Activated CD8-positive, alpha-beta memory T cell treated with anti-CD3 and anti-CD28 coated beads, Interleukin-2, amount 10 ng/mL, durations not matched to agents 7 days and 5 days (primary cell): ENCODE results near the gene ARSG. TPM values are rescaled to one million over a fixed set of nuclear protein-coding genes. Genes with fewer than 3 reads are reported as not detected.

Source experiments
- ATAC-seq: fragments of 150-1000 bp; cut with Tn5 transposase; one replicate; pipeline ENCODE4 v1.10.0; 2021; ENCODE audit warnings: moderate library complexity
- CTCF ChIA-PET: fragments of 350-600 bp; sonication (Branson Sonifier 250); formaldehyde crosslinking; loops from one replicate; lab custom pipeline; 2021; ENCODE audit warnings: antibody characterized with exemption; lab: Charles Lee
- DNase-seq: peaks from one replicate; pipeline ENCODE4 v3.0.0-alpha.2; 2020
- H3K27ac Mint-ChIP-seq: one replicate; pipeline ENCODE4 v1.8.0; 2021; ENCODE audit warnings: mild to moderate bottlenecking, mixed read lengths
- H3K27me3 Mint-ChIP-seq: one replicate; pipeline ENCODE4 v1.8.0; 2021; ENCODE audit warnings: mixed read lengths
- H3K36me3 Mint-ChIP-seq: one replicate; pipeline ENCODE4 v1.8.0; 2021; ENCODE audit warnings: mild to moderate bottlenecking, mixed read lengths
- H3K4me1 Mint-ChIP-seq: one replicate; pipeline ENCODE4 v1.8.0; 2021; ENCODE audit warnings: mixed read lengths
- H3K4me3 Mint-ChIP-seq: one replicate; pipeline ENCODE4 v1.8.0; 2021; ENCODE audit warnings: mild to moderate bottlenecking, moderate library complexity, mixed read lengths
- H3K9me3 Mint-ChIP-seq: one replicate; pipeline ENCODE4 v1.8.0; 2022; ENCODE audit warnings: low read depth, mixed read lengths
- total RNA-seq, 2 experiments: library from RNA; stranded (reverse); gene quantifications; one replicate each; pipeline ENCODE4 v1.2.3, GENCODE V29; 2021

The ARSG gene
- total RNA-seq, 2 experiments from 2014 or later, result 12.5 to 24.6 TPM

DNA sequence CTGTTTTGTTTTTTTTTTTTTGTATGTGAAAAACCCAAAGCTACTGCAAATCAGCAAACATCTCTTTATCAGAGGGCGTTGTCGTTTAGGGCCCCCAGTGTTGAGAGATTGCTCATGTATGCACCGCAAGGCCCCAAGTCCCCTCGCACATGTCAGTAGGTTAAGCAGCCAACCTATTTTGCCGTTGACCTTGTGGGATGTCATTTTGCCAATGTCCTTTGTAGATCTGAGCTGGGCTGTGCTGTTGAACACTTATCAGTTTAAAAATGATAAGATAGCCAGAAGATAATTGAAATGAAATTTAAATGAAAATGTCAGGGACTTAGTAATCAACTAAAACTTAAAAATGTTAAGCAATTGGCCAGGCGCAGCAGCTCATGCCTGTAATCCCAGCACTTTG lies 26.2 kb downstream of the ARSG start:
- Mint-ChIP-seq H3K4me1 (peaks cover 52% of the 10 kb centered on the region), H3K36me3 (peaks cover 7% of the 10 kb centered on the region), H3K4me3 (no peak overlapping the region), H3K27me3 (no peaks in the 10 kb centered on the region), H3K27ac (peak overlapping the region; percentile 13), H3K9me3 (no peaks in the 10 kb centered on the region)
- ATAC-seq (no peak), DNase-seq (no peak)
- CTCF ChIA-PET, result interaction anchor here (0.9 to 1.8 kb wide), 4 partner anchors 9 to 37 kb away, joined by 3 to 7 read pairs (median 3); no protein-coding TSS in a partner anchor

DNA sequence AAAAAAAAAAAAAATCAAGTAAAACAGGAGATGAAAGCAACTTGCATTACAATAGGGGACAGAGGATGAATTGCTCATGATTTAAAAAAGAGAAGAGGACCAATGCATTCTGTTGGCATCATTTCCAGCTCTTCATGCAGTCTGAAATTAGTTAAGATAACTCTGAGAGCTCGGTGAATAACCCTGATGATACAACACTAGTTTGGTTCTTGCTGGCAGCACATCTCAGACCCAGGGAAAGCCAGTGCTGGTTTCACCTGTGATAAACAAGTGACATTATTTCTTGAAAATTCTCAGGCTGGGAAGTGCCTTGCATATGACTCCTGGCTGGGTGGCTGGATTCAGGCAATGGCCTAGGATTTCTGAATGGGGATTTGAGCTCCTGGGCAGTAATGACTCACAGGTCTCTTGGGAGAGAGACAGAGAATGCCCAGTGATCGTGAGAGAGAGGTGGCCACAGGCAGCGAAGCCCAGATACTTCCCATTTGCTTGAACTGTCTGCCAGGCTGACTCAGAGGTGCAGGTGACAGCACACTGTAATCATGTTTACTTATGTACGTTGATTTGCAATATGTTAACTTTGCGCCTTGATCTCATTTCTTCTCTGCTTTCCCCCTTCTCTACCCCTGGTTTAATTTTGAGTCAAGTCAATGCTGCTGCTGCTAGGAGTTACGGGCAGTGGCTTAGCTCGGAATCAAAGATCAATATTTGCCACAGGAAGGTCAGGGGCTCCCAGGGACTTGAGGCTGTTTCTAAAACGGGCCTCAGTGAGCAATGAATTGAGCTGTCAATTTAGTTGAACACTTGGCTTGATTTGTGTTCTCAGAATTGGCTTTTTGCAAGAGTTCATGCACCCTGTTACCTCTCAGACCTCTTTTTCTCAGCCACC lies 27.1 kb downstream of the ARSG start:
- Mint-ChIP-seq H3K36me3 (peaks cover 7% of the 10 kb centered on the region), H3K27me3 (no peaks in the 10 kb centered on the region), H3K4me3 (no peak overlapping the region), H3K4me1 (peaks cover 44% of the 10 kb centered on the region), H3K27ac (no peak overlapping the region), H3K9me3 (no peaks in the 10 kb centered on the region)
- DNase-seq (no peak), ATAC-seq (no peak)
- CTCF ChIA-PET, result interaction anchor here (0.9 to 1.8 kb wide), 4 partner anchors 8 to 38 kb away, joined by 3 to 7 read pairs (median 3); no protein-coding TSS in a partner anchor

DNA sequence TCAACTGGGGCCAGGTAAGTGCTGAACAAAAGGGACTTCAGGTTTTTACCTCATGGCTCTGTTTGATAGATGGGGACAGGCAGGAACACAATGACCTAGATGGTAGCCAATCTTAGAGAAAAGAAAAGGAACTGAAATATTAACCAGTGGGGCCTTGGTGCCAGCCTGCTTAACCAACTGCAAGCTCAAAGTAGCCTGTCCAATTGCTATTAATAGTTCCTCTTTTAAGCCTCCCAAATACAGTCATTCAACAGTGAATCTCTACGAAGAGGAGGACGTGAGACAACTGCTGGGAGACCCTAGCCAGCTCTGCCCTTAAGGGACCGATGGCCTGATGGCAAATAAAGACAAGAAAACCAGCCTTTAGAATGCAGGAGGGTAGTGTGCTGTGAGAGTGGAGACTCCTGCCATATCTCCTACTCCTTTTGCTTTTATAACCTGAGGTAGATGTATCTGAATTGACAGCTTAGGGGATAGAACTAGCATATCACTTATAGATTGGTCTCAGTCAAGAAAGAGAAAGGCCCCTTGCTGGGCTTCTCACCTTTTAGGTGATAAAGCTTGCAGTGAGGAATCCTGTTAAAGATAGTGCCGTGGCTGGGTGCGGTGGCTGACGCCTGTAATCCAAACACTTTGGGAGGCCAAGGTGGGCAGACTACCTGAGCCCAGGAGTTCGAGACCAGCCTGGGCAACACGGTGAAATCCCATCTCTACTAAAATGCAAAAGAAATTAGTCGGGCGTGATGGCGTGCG lies 28.3 kb downstream of the ARSG start:
- Mint-ChIP-seq H3K36me3 (peaks cover 7% of the 10 kb centered on the region), H3K4me3 (no peak overlapping the region), H3K27me3 (no peaks in the 10 kb centered on the region), H3K27ac (no peak overlapping the region), H3K9me3 (no peaks in the 10 kb centered on the region), H3K4me1 (peaks cover 43% of the 10 kb centered on the region)
- no peak for ATAC-seq
- no peak for DNase-seq
- CTCF ChIA-PET, result no interaction called here

DNA sequence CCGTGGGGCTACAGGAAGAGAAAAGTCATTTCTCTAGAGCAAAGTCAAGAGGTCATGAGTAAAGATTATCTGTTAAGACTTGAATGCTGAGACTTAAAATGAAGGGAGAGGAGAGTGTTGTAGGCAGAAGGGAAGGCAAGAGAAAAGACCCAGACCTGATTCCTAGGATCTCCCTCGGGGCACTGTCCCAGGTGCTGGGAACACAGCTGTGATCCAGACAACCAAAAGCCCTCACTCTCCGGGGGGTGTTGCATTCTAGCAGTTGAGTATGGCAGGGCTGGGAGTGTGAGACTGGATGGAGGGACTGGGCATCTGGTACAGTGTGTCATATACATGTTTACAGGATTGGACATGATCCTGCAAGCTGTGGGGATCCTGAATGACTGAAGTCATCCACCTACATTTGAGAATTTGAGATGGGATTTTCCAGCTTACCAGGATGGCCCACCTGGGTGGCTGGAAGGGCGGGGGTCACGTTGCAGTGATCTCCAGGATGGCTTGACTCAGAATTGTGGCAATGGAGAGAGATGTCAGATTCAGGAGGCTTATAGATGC lies 29.1 kb downstream of the ARSG start:
- no peaks in the 10 kb centered on the region for H3K27me3 Mint-ChIP-seq
- ATAC-seq (no peak), DNase-seq (no peak)
- H3K4me3 Mint-ChIP-seq, result no peak overlapping the region
- H3K4me1 Mint-ChIP-seq, result peaks cover 35% of the 10 kb centered on the region
- H3K36me3 Mint-ChIP-seq, result peaks cover 7% of the 10 kb centered on the region
- no peaks in the 10 kb centered on the region for H3K9me3 Mint-ChIP-seq
- H3K27ac Mint-ChIP-seq, result no peak overlapping the region
- CTCF ChIA-PET, result no interaction called here

DNA sequence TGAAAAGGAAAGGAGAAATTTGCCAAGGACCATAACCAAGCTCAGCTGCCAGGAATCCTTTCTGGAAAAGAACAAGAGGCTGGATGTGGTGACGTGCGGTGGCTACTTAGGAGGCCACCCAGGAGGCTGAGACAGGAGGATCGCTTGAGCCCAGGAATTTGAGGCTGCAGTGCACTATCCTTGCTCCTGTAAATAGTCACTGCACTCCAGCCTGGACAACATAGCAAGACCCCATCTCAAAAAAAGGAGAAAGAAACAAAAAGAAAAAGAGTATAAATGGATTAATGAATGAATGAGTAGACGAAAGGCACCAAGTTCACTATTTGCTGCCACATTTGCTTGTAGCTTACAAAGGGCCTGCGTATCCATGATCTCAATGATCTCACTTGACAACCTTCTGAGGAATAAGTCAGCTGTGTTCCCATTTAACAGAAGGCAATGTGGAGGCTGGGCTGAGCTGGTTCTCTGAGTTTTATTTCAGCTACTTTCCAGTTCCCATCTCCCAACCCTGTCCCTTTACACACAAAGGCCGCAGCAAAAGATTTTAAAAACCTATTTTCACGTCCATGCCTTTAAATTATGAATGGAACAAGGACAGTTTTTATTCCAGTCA lies 29.8 kb downstream of the ARSG start:
- Mint-ChIP-seq H3K27ac (no peak overlapping the region), H3K4me3 (no peak overlapping the region), H3K9me3 (no peaks in the 10 kb centered on the region), H3K36me3 (peaks cover 5% of the 10 kb centered on the region), H3K27me3 (no peaks in the 10 kb centered on the region), H3K4me1 (peaks cover 32% of the 10 kb centered on the region)
- CTCF ChIA-PET, result no interaction called here
- DNase-seq (no peak), ATAC-seq (no peak)

DNA sequence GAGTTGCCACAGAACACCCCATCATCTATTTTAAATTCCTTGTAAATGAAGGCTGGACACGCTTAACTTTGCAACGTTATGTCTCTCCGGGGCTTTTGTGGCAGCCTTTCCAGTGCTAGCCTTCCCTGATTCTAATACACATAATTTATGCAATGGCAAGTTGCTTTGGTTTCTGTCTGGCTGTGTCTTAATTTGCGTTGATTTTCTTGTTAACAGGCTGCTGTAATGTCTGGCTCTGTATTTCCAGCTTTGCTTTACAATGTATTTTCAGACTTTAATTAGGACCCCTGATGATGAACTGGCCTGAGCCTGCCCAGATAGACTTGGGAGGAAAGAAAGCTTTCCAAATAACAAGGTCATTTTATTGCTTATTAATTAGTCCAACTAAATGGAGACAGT lies 30.3 kb downstream of the ARSG start:
- CTCF ChIA-PET, result no interaction called here
- H3K4me3 Mint-ChIP-seq, result no peak overlapping the region
- no peaks in the 10 kb centered on the region for H3K27me3 Mint-ChIP-seq
- no peaks in the 10 kb centered on the region for H3K9me3 Mint-ChIP-seq
- DNase-seq (no peak), ATAC-seq (no peak)
- no peak overlapping the region for H3K27ac Mint-ChIP-seq
- peaks cover 2% of the 10 kb centered on the region for H3K36me3 Mint-ChIP-seq
- peaks cover 31% of the 10 kb centered on the region for H3K4me1 Mint-ChIP-seq

DNA sequence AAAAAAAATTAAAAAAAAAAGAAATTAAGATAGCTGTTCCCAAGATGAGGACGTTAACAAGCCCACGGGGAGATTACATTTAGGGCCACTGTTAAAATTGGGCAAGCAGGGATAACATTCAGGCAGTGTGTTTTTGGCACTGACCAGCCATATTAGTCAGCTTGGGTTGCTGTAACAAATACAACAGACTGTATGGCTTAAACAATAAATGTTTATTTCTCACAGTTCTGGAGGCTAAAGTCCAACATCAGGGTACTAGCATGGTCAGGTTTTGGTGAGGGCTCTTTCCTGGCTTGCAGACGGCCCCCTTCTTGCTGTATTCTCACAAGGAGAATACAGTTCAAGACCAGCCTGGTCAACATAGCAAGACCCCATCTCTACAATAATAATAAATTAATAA lies 31.3 kb downstream of the ARSG start:
- CTCF ChIA-PET, result interaction anchor here (2.1 kb wide), 1 partner anchor 8 kb away, joined by 9 read pairs; no protein-coding TSS in a partner anchor

DNA sequence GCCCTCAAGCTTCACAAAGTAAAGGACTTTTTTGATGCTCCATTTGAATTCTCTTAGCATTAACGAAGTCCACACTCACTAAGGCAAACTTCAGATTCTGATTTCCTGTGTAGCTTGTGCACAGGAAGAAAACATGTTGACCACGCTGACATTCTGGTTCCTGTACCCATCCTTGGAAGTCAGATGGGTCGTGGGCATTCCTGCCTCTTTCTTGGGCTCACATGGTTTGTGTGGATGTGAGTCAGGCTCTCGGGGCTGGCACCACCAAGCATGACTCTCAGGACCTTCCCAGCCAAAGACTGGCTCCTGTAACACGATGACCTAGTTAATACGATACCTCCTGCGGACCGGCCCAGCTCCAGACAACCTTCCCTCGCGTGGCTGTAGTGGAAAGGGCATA lies 32.8 kb downstream of the ARSG start:
- CTCF ChIA-PET, result interaction anchor here (1.2 to 2.1 kb wide), 4 partner anchors 9 to 107 kb away, joined by 3 to 9 read pairs (median 4); no protein-coding TSS in a partner anchor
- no peak overlapping the region for H3K27ac Mint-ChIP-seq

More for the DNA sequence above, 31.3 kb downstream of the ARSG start:
- Mint-ChIP-seq H3K27me3 (no peaks in the 10 kb centered on the region), H3K4me1 (peaks cover 25% of the 10 kb centered on the region), H3K4me3 (no peak overlapping the region), H3K27ac (no peak overlapping the region), H3K9me3 (no peaks in the 10 kb centered on the region), H3K36me3 (peaks cover 2% of the 10 kb centered on the region)
- ATAC-seq (no peak), DNase-seq (no peak)

DNA sequence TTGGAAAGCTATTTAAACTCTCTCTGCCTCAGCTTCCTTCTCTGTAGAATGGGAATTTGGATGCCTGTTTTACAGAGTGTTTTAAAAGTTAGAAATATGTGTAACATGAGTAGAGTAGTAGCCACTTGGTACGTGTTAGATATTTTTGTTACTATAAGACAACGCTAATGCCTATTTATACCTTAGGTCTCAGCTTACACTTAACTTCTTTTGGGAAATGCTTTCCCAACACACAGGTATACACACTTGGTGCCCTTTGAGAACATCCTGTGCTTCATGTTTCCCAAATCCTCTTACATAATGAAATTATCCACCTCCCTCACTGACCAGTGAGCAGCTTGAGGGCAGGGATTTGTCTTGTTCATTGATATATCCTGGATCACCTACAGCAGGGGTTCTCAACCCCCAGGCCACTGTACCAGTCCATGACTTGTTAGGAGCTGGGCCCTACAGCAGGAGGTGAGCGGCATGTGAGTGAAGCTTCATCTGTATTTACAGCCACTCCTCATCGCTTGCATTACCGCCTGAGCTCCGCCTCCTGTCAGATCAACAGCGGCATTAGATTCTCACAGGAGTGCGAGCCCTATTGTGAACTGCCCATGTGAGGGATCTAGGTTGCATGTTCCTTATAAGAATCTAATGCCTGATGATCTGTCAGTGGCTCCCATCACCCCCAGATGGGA lies 33.5 kb downstream of the ARSG start:
- Mint-ChIP-seq H3K36me3 (no peaks in the 10 kb centered on the region), H3K4me3 (no peak overlapping the region), H3K27ac (no peak overlapping the region), H3K27me3 (no peaks in the 10 kb centered on the region), H3K9me3 (no peaks in the 10 kb centered on the region), H3K4me1 (peaks cover 19% of the 10 kb centered on the region)
- DNase-seq (no peak), ATAC-seq (no peak)
- CTCF ChIA-PET, result interaction anchor here (1.2 to 2.1 kb wide), 4 partner anchors 10 to 106 kb away, joined by 3 to 9 read pairs (median 4); no protein-coding TSS in a partner anchor

More for the DNA sequence above, 32.8 kb downstream of the ARSG start:
- Mint-ChIP-seq H3K36me3 (peaks cover 2% of the 10 kb centered on the region), H3K9me3 (no peaks in the 10 kb centered on the region), H3K4me3 (no peak overlapping the region), H3K27me3 (no peaks in the 10 kb centered on the region), H3K4me1 (peaks cover 19% of the 10 kb centered on the region)
- ATAC-seq (no peak), DNase-seq (no peak)

DNA sequence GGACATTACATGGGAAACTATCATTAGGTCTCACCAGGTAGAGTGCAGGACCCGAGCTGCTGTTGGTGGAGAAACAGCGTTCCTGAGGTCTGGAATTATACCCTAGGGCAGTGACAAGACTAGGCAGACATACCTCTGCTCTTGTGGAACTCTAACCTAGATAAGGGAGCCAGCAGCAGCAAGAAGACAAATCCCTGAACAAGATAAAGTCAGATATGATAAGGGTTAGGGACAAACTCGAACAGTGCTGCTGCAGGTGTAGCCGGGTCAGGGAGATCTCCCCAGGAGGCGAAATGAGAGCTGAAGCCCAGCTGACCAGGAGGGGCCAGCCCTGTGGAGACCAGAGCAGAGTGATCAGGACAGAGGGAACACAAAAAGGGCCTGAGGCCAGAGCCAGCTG lies 34.7 kb downstream of the ARSG start:
- Mint-ChIP-seq H3K27ac (no peak overlapping the region), H3K27me3 (no peaks in the 10 kb centered on the region), H3K4me3 (no peak overlapping the region), H3K36me3 (peaks cover 4% of the 10 kb centered on the region), H3K9me3 (peaks cover 3% of the 10 kb centered on the region), H3K4me1 (peaks cover 19% of the 10 kb centered on the region)
- CTCF ChIA-PET, result interaction anchor here (1.6 kb wide), 1 partner anchor 9 kb away, joined by 7 read pairs; no protein-coding TSS in a partner anchor
- DNase-seq, result no peak
- no peak for ATAC-seq

DNA sequence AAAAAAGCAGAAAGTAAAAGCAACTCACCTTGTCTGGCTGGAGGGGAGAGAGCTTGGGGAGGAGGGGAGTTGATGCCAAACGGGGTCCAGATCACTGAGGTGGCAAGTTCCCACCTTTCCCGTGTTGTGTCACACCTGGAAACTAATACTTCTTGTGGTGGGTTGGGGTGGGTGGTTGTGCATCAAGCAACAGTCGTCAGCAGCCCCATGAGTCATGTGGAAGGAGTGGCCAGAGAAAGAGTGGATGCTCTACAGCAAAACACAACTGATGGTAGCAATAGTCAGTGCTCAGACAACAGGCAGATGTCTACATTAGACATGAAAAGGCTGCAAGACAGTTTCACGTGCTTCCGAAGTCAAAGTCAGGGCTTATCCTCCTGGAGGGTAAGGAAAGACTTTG lies 35.4 kb downstream of the ARSG start:
- no peak overlapping the region for H3K27ac Mint-ChIP-seq
- CTCF ChIA-PET, result interaction anchor here (1.1 to 1.7 kb wide), 3 partner anchors 10 to 154 kb away, joined by 3 to 7 read pairs (median 6); no protein-coding TSS in a partner anchor
- ATAC-seq (peak; percentile 45), DNase-seq (no peak)
- peaks cover 5% of the 10 kb centered on the region for H3K9me3 Mint-ChIP-seq
- peaks cover 6% of the 10 kb centered on the region for H3K36me3 Mint-ChIP-seq
- peaks cover 19% of the 10 kb centered on the region for H3K4me1 Mint-ChIP-seq
- no peak overlapping the region for H3K4me3 Mint-ChIP-seq
- no peaks in the 10 kb centered on the region for H3K27me3 Mint-ChIP-seq

DNA sequence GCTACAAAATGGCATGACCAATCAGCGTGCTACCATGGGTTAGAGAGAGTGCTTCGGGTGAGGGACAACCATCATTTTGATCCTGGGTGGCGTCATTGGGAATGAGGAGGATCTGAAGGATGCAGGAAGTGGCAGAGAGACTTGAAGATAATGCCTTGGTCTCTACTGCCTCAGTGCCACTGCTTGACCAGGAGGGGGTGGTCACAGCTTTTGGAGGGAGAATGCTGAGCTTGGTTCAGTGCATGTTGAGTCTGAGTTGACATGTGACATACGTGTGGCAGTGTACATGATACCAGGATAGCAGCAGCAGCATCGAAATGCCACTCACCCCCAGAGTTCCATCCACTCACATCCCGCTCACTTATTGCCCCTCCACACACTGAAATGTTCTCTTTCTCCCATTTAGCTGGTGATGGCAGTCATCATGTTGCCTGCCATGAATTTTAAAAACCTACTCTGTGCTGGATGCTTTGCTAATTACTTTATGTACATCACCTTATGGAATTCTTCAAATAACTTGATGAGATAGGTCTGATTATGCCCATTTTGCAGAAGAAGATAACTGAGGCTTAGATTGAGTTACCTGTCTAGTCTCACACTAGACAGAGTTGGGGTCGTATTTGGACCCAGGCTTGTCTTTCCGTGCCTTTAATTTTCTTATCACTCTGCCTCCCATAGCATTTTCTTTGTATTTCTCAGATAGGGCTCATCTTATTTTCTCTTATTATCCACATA lies 36.7 kb downstream of the ARSG start:
- H3K9me3 Mint-ChIP-seq, result peaks cover 7% of the 10 kb centered on the region
- DNase-seq (no peak), ATAC-seq (no peak)
- H3K27me3 Mint-ChIP-seq, result no peaks in the 10 kb centered on the region
- CTCF ChIA-PET, result interaction anchor here (0.6 to 1.7 kb wide), 3 partner anchors 10 to 108 kb away, joined by 3 to 6 read pairs (median 3); no protein-coding TSS in a partner anchor
- peaks cover 19% of the 10 kb centered on the region for H3K4me1 Mint-ChIP-seq
- H3K27ac Mint-ChIP-seq, result no peak overlapping the region
- H3K36me3 Mint-ChIP-seq, result peaks cover 14% of the 10 kb centered on the region
- H3K4me3 Mint-ChIP-seq, result no peak overlapping the region
